AG10803 (cell line): ENCODE data around the gene PTPRZ1.
A peak's percentile ranks its signal among the peaks of the same experiment; 100 is the strongest.

Experiments used
- DNase-seq: peaks from one replicate; pipeline ENCODE4 v3.0.0; 2010; ENCODE audit warnings: low read depth
- H3K4me3 ChIP-seq: 2 replicates; pipeline ENCODE4 v1.5.1; 2011; ENCODE audit warnings: mild to moderate bottlenecking, low read length, control low read depth
- TF ChIP-seq, protein P1 (sequence below): conservative IDR thresholded peaks from 2 replicates; pipeline ENCODE4 v1.5.1; 2011; ENCODE audit warnings: mild to moderate bottlenecking, low read length, control low read depth, inconsistent platforms

The PTPRZ1 gene

DNA sequence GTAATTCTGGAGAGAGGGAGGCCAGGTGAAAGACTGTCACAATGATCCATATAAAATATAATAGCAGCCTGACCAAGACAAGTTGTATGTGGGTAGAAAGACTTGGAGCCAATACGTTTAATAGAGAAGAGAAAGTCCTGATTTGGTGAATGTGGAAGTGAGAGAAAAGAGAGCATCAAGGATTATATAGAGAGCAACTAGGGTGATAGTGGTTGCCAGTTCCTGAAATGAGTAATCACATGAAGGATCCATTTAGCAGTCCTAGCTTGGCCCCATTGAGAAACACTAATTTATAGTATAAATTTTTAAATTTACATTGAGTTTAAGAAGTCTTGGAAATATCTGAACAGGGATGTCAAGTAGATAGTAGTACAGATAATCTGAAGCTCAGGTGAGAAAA is 197.1 kb downstream of the PTPRZ1 start:
- no peak overlapping the region for H3K4me3 ChIP-seq
- TF ChIP-seq, protein P1, sequence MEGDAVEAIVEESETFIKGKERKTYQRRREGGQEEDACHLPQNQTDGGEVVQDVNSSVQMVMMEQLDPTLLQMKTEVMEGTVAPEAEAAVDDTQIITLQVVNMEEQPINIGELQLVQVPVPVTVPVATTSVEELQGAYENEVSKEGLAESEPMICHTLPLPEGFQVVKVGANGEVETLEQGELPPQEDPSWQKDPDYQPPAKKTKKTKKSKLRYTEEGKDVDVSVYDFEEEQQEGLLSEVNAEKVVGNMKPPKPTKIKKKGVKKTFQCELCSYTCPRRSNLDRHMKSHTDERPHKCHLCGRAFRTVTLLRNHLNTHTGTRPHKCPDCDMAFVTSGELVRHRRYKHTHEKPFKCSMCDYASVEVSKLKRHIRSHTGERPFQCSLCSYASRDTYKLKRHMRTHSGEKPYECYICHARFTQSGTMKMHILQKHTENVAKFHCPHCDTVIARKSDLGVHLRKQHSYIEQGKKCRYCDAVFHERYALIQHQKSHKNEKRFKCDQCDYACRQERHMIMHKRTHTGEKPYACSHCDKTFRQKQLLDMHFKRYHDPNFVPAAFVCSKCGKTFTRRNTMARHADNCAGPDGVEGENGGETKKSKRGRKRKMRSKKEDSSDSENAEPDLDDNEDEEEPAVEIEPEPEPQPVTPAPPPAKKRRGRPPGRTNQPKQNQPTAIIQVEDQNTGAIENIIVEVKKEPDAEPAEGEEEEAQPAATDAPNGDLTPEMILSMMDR, result no peak
- DNase-seq, result no peak

GRCh38 chr7:122070834-122071233 is 197.9 kb downstream of the PTPRZ1 start:
- DNase-seq, result no peak
- H3K4me3 ChIP-seq, result no peak overlapping the region
- TF ChIP-seq, protein P1, result no peak

DNA sequence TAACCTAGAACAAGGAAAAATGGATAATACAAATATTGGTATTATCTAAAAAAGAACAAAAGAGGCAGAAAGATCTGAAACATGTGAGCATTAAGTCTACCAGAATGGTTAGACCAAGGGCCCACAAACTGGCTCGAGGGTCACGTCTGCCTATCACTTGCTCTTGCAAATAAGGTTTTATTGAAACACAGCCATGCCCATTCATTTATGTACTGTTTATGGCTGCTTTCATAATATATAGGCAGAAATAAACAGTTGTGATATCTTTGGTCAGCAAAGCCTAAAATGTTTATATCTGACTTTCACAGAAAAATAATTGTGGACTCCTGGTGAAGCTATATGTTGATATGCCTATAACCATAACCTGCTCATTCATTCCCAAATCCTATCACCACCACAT is 199.3 kb downstream of the PTPRZ1 start:
- H3K4me3 ChIP-seq, result no peak overlapping the region
- TF ChIP-seq, protein P1, result no peak

GRCh38 chr7:122072924-122073599 is 200.1 kb downstream of the PTPRZ1 start:
- no peak overlapping the region for H3K4me3 ChIP-seq
- DNase-seq, result no peak
- TF ChIP-seq, protein P1, result no peak

More for the DNA sequence above, 199.3 kb downstream of the PTPRZ1 start:
- DNase-seq, result no peak

DNA sequence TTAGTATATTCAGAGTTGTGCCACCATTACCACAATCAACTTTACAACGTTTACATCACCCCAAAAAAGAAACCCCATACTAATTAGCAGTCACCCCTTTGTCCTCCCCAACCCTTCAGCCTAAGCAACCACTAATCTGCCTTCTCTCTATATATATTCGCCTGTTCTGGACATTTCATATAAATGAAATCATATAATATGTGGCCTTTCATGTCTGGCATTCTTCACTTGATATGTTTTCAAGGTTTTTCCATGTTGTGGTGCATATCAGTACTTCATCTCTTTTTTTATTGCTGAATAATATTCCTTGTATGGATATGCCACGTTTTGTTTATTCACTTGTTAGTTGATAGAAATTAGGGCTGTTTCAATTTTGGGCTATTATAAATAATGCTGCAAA is 200.7 kb downstream of the PTPRZ1 start:
- DNase-seq, result no peak
- TF ChIP-seq, protein P1, result no peak
- H3K4me3 ChIP-seq, result no peak overlapping the region

- no peak overlapping the region for H3K4me3 ChIP-seq
- TF ChIP-seq, protein P1, result no peak
- no peak for DNase-seq
Measured at GRCh38 chr7:122082160-122082559, 209.2 kb downstream of the PTPRZ1 start.

- H3K4me3 ChIP-seq, result no peak overlapping the region
- DNase-seq, result peak; percentile 1
- TF ChIP-seq, protein P1, result no peak
Measured at GRCh38 chr7:122082670-122083069, 209.7 kb downstream of the PTPRZ1 start.
